ENCODE results near the gene TMEM198. TPM values are rescaled to one million over a fixed set of nuclear protein-coding genes. Genes with fewer than 3 reads are reported as not detected.

TMEM198 gene
- polyA plus RNA-seq, 1 donor (not counting 4 experiments of a cell fraction or from before 2014, with no cell fraction given): 0.81 TPM

GRCh38 chr2:219538956-219539788 lies 4.7 kb upstream of the TMEM198 start:
- Histone ChIP-seq H3K9me3 (ENCODE audit: control insufficient read depth, low read depth, low read length) (no peaks in the 10 kb centered on the region), H3K27me3 (ENCODE audit: control insufficient read depth, extremely low read depth, insufficient read depth, low read length) (no peaks in the 10 kb centered on the region), H3K27ac (ENCODE audit: control insufficient read depth, insufficient read depth, low read length) (no peak overlapping the region), H3K4me3 (ENCODE audit: control insufficient read depth in 2 of 3, extremely low read depth in 1 of 3, insufficient read depth in 2 of 3, low read depth in 1 of 3, low read length in 3 of 3) (no peak overlapping the region), H3K79me2 (ENCODE audit: control insufficient read depth, insufficient read depth, low read length) (peaks cover 33% of the 10 kb centered on the region), H3K4me1 (ENCODE audit: control insufficient read depth, extremely low read depth, insufficient read depth, low read length) (peaks cover 20% of the 10 kb centered on the region), H3K9me1 (ENCODE audit: control insufficient read depth, extremely low read depth, insufficient read depth, low read length) (no peaks in the 10 kb centered on the region), H3K4me2 (ENCODE audit: control insufficient read depth, extremely low read depth, insufficient read depth, low read depth, low read length) (no peak overlapping the region), H4K20me1 (ENCODE audit: control insufficient read depth, extremely low read depth, insufficient read depth, low read length) (peaks cover 10% of the 10 kb centered on the region), H2AFZ (ENCODE audit: control insufficient read depth, low read length) (no peak overlapping the region), H3K36me3 (ENCODE audit: control insufficient read depth in 2 of 2, extremely low read depth in 1 of 2, insufficient read depth in 2 of 2, low read length in 2 of 2) (peaks cover 20 to 23% of the 10 kb centered on the region in 2 experiments), H3K9ac (ENCODE audit: control insufficient read depth, extremely low read depth, insufficient read depth, low read length) (no peak overlapping the region)
- FAIRE-seq (no peak), DNase-seq (ENCODE audit: low read depth, low spot score) (no peak)
- dilution Hi-C loops (cut with MboI; ENCODE audit: extremely low pct_ligation_motif_present, low sequenced_read_pairs): no loop called here
- TF ChIP-seq, protein P1, sequence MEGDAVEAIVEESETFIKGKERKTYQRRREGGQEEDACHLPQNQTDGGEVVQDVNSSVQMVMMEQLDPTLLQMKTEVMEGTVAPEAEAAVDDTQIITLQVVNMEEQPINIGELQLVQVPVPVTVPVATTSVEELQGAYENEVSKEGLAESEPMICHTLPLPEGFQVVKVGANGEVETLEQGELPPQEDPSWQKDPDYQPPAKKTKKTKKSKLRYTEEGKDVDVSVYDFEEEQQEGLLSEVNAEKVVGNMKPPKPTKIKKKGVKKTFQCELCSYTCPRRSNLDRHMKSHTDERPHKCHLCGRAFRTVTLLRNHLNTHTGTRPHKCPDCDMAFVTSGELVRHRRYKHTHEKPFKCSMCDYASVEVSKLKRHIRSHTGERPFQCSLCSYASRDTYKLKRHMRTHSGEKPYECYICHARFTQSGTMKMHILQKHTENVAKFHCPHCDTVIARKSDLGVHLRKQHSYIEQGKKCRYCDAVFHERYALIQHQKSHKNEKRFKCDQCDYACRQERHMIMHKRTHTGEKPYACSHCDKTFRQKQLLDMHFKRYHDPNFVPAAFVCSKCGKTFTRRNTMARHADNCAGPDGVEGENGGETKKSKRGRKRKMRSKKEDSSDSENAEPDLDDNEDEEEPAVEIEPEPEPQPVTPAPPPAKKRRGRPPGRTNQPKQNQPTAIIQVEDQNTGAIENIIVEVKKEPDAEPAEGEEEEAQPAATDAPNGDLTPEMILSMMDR (optimal IDR thresholded peaks at IDR 0.05 in 1 of 3, IDR thresholded peaks at IDR 0.05 in 1 of 3, conservative IDR thresholded peaks at IDR 0.05 in 1 of 3; ENCODE audit: extremely low read depth in 1 of 3, insufficient read depth in 2 of 3, low read length in 3 of 3): no peak
- no peak for TF ChIP-seq EZH2 (IDR thresholded peaks at IDR 0.05; ENCODE audit: low read length)

GRCh38 chr2:219539926-219540678 lies 3.7 kb upstream of the TMEM198 start:
- peaks cover 20% of the 10 kb centered on the region for H3K4me1 ChIP-seq (ENCODE audit: control insufficient read depth, extremely low read depth, insufficient read depth, low read length)

More at GRCh38 chr2:219539926-219540678, 3.7 kb upstream of the TMEM198 start:
- FAIRE-seq: no peak
- no peak for DNase-seq (ENCODE audit: low read depth, low spot score)
- Histone ChIP-seq H3K36me3 (ENCODE audit: control insufficient read depth in 2 of 2, extremely low read depth in 1 of 2, insufficient read depth in 2 of 2, low read length in 2 of 2) (peaks cover 20 to 23% of the 10 kb centered on the region in 2 experiments), H3K27ac (ENCODE audit: control insufficient read depth, insufficient read depth, low read length) (no peak overlapping the region), H2AFZ (ENCODE audit: control insufficient read depth, low read length) (no peak overlapping the region), H3K27me3 (ENCODE audit: control insufficient read depth, extremely low read depth, insufficient read depth, low read length) (no peaks in the 10 kb centered on the region), H3K4me2 (ENCODE audit: control insufficient read depth, extremely low read depth, insufficient read depth, low read depth, low read length) (no peak overlapping the region), H3K9me1 (ENCODE audit: control insufficient read depth, extremely low read depth, insufficient read depth, low read length) (no peaks in the 10 kb centered on the region), H4K20me1 (ENCODE audit: control insufficient read depth, extremely low read depth, insufficient read depth, low read length) (peaks cover 10% of the 10 kb centered on the region), H3K79me2 (ENCODE audit: control insufficient read depth, insufficient read depth, low read length) (peaks cover 33% of the 10 kb centered on the region), H3K9ac (ENCODE audit: control insufficient read depth, extremely low read depth, insufficient read depth, low read length) (no peak overlapping the region), H3K4me3 (ENCODE audit: control insufficient read depth in 2 of 3, extremely low read depth in 1 of 3, insufficient read depth in 2 of 3, low read depth in 1 of 3, low read length in 3 of 3) (no peak overlapping the region), H3K9me3 (ENCODE audit: control insufficient read depth, low read depth, low read length) (no peaks in the 10 kb centered on the region)
- dilution Hi-C loops (cut with MboI; ENCODE audit: extremely low pct_ligation_motif_present, low sequenced_read_pairs): no loop called here
- no peak for TF ChIP-seq EZH2 (IDR thresholded peaks at IDR 0.05; ENCODE audit: low read length)
- TF ChIP-seq, protein P1 (optimal IDR thresholded peaks at IDR 0.05 in 1 of 3, IDR thresholded peaks at IDR 0.05 in 1 of 3, conservative IDR thresholded peaks at IDR 0.05 in 1 of 3; ENCODE audit: extremely low read depth in 1 of 3, insufficient read depth in 2 of 3, low read length in 3 of 3): no peak

All from keratinocyte (primary cell).